GM23338 (cell line): Measurements from ENCODE around the gene CHRM5.

Experiments used
- CREB1 ChIP-seq: fragments of 250-450 bp; sonication (Bioruptor Pico); IDR thresholded peaks from 2 replicates; pipeline ENCODE4 v1.5.0; 2020; ENCODE audit warnings: low read depth, mild to moderate bottlenecking, moderate library complexity
- EZH2 ChIP-seq: fragments of 200-600 bp; sonication (generic); IDR thresholded peaks from one replicate; pipeline ENCODE4 v1.8.0; 2017; ENCODE audit warnings: antibody characterized with exemption, mild to moderate bottlenecking, low read depth; ENCODE audit not compliant: unreplicated experiment
- EZH2phosphoT487 ChIP-seq: fragments of 200-600 bp; sonication (generic); IDR thresholded peaks from one replicate; pipeline ENCODE4 v1.8.1; 2018; ENCODE audit warnings: antibody characterized with exemption; ENCODE audit not compliant: unreplicated experiment
- JUNB ChIP-seq: IDR thresholded peaks from one replicate; pipeline ENCODE4 v1.6.1; 2016; ENCODE audit warnings: antibody characterized with exemption; ENCODE audit not compliant: unreplicated experiment
- POLR2AphosphoS5 ChIP-seq: IDR thresholded peaks from 2 replicates; pipeline ENCODE4 v1.6.1; 2016; ENCODE audit warnings: antibody characterized with exemption, low read depth
- ZNF114 ChIP-seq: fragments of 250-450 bp; sonication (Bioruptor Pico); IDR thresholded peaks from 2 replicates; pipeline ENCODE4 v1.5.0; 2020; ENCODE audit warnings: mild to moderate bottlenecking, moderate library complexity
- TF ChIP-seq, protein P1 (sequence below), 2 experiments: fragments of 200-600 bp in 1 of 2; sonication (generic) in 1 of 2; conservative IDR thresholded peaks; 2 replicates each; pipeline versions ENCODE4 v1.5.1 to v1.6.1; 2016 to 2017; ENCODE audit warnings: antibody characterized with exemption in 2 of 2, low read depth in 2 of 2, mild to moderate bottlenecking in 2 of 2, moderate library complexity in 1 of 2
- TF ChIP-seq, protein P2 (sequence below): IDR thresholded peaks from one replicate; pipeline ENCODE4 v1.6.1; 2018; ENCODE audit warnings: antibody characterized with exemption; ENCODE audit not compliant: unreplicated experiment
- TF ChIP-seq, protein P3 (sequence below): fragments of 250-450 bp; sonication (Bioruptor Pico); IDR thresholded peaks from 2 replicates; pipeline ENCODE4 v1.5.0; 2020; ENCODE audit warnings: mild to moderate bottlenecking, moderate library complexity

DNA sequence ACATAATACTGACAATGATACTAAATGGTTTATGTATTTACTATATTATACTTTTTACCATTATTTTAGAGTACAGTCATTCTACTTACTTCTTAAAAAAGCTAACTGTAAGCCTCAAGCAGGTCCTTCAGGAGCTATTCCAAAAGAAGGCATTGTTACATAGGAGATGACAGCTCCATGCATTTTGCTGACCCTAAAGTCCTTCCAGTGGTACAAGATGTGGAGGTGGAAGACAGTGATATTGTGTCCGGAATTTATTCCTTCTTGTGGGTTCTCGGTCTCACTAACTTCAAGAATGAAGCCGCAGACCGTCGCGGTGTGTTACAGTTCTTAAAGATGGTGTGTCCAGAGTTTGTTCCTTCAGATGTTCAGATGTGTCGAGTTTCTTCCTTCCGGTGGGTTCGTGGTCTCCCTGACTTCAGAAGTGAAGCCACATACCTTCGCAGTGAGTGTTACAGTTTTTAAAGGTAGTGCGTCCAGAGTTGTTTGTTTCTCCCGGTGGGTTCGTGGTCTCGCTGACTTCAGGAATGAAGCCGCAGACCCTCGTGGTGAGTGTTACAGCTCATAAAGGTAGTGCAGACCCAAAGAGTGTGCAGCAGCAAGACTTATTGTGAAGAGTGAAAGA lies 49.8 kb downstream of the CHRM5 start:
- TF ChIP-seq JUNB (no peak), EZH2phosphoT487 (no peak), POLR2AphosphoS5 (no peak), CREB1 (no peak), EZH2 (no peak), ZNF114 (CRISPR knock-in tag) (no peak)
- TF ChIP-seq, protein P1, sequence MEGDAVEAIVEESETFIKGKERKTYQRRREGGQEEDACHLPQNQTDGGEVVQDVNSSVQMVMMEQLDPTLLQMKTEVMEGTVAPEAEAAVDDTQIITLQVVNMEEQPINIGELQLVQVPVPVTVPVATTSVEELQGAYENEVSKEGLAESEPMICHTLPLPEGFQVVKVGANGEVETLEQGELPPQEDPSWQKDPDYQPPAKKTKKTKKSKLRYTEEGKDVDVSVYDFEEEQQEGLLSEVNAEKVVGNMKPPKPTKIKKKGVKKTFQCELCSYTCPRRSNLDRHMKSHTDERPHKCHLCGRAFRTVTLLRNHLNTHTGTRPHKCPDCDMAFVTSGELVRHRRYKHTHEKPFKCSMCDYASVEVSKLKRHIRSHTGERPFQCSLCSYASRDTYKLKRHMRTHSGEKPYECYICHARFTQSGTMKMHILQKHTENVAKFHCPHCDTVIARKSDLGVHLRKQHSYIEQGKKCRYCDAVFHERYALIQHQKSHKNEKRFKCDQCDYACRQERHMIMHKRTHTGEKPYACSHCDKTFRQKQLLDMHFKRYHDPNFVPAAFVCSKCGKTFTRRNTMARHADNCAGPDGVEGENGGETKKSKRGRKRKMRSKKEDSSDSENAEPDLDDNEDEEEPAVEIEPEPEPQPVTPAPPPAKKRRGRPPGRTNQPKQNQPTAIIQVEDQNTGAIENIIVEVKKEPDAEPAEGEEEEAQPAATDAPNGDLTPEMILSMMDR (conservative IDR thresholded peaks at IDR 0.05; ENCODE audit: low read depth in 2 of 2) = no peak
- TF ChIP-seq, protein P2, sequence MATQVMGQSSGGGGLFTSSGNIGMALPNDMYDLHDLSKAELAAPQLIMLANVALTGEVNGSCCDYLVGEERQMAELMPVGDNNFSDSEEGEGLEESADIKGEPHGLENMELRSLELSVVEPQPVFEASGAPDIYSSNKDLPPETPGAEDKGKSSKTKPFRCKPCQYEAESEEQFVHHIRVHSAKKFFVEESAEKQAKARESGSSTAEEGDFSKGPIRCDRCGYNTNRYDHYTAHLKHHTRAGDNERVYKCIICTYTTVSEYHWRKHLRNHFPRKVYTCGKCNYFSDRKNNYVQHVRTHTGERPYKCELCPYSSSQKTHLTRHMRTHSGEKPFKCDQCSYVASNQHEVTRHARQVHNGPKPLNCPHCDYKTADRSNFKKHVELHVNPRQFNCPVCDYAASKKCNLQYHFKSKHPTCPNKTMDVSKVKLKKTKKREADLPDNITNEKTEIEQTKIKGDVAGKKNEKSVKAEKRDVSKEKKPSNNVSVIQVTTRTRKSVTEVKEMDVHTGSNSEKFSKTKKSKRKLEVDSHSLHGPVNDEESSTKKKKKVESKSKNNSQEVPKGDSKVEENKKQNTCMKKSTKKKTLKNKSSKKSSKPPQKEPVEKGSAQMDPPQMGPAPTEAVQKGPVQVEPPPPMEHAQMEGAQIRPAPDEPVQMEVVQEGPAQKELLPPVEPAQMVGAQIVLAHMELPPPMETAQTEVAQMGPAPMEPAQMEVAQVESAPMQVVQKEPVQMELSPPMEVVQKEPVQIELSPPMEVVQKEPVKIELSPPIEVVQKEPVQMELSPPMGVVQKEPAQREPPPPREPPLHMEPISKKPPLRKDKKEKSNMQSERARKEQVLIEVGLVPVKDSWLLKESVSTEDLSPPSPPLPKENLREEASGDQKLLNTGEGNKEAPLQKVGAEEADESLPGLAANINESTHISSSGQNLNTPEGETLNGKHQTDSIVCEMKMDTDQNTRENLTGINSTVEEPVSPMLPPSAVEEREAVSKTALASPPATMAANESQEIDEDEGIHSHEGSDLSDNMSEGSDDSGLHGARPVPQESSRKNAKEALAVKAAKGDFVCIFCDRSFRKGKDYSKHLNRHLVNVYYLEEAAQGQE = no peak
- TF ChIP-seq, protein P3, sequence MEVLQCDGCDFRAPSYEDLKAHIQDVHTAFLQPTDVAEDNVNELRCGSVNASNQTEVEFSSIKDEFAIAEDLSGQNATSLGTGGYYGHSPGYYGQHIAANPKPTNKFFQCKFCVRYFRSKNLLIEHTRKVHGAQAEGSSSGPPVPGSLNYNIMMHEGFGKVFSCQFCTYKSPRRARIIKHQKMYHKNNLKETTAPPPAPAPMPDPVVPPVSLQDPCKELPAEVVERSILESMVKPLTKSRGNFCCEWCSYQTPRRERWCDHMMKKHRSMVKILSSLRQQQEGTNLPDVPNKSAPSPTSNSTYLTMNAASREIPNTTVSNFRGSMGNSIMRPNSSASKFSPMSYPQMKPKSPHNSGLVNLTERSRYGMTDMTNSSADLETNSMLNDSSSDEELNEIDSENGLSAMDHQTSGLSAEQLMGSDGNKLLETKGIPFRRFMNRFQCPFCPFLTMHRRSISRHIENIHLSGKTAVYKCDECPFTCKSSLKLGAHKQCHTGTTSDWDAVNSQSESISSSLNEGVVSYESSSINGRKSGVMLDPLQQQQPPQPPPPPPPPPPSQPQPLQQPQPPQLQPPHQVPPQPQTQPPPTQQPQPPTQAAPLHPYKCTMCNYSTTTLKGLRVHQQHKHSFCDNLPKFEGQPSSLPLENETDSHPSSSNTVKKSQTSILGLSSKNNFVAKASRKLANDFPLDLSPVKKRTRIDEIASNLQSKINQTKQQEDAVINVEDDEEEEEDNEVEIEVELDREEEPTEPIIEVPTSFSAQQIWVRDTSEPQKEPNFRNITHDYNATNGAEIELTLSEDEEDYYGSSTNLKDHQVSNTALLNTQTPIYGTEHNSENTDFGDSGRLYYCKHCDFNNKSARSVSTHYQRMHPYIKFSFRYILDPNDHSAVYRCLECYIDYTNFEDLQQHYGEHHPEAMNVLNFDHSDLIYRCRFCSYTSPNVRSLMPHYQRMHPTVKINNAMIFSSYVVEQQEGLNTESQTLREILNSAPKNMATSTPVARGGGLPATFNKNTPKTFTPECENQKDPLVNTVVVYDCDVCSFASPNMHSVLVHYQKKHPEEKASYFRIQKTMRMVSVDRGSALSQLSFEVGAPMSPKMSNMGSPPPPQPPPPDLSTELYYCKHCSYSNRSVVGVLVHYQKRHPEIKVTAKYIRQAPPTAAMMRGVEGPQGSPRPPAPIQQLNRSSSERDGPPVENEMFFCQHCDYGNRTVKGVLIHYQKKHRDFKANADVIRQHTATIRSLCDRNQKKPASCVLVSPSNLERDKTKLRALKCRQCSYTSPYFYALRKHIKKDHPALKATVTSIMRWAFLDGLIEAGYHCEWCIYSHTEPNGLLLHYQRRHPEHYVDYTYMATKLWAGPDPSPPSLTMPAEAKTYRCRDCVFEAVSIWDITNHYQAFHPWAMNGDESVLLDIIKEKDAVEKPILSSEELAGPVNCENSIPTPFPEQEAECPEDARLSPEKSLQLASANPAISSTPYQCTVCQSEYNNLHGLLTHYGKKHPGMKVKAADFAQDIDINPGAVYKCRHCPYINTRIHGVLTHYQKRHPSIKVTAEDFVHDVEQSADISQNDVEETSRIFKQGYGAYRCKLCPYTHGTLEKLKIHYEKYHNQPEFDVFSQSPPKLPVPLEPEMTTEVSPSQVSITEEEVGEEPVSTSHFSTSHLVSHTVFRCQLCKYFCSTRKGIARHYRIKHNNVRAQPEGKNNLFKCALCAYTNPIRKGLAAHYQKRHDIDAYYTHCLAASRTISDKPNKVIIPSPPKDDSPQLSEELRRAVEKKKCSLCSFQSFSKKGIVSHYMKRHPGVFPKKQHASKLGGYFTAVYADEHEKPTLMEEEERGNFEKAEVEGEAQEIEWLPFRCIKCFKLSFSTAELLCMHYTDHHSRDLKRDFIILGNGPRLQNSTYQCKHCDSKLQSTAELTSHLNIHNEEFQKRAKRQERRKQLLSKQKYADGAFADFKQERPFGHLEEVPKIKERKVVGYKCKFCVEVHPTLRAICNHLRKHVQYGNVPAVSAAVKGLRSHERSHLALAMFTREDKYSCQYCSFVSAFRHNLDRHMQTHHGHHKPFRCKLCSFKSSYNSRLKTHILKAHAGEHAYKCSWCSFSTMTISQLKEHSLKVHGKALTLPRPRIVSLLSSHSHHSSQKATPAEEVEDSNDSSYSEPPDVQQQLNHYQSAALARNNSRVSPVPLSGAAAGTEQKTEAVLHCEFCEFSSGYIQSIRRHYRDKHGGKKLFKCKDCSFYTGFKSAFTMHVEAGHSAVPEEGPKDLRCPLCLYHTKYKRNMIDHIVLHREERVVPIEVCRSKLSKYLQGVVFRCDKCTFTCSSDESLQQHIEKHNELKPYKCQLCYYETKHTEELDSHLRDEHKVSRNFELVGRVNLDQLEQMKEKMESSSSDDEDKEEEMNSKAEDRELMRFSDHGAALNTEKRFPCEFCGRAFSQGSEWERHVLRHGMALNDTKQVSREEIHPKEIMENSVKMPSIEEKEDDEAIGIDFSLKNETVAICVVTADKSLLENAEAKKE (CRISPR knock-in tag) = no peak
